Measurements from ENCODE around the gene GPR146.

Gene GPR146

GRCh38 chr7:1076184-1077072 is 32.1 kb downstream of the GPR146 start:
- DNase-seq (ENCODE audit: low read depth, low spot score): no peak

GRCh38 chr7:1078519-1078918 is 34.2 kb downstream of the GPR146 start:
- no peak for DNase-seq (ENCODE audit: low read depth, low spot score)

GRCh38 chr7:1078985-1079384 is 34.6 kb downstream of the GPR146 start:
- no peak for DNase-seq (ENCODE audit: low read depth, low spot score)

- DNase-seq (ENCODE audit: low read depth, low spot score): no peak
Measured at GRCh38 chr7:1079546-1079945, 35.2 kb downstream of the GPR146 start.

- DNase-seq (ENCODE audit: low read depth, low spot score): no peak
Measured at GRCh38 chr7:1080252-1080920, 36.0 kb downstream of the GPR146 start.

GRCh38 chr7:1080921-1081255 is 36.5 kb downstream of the GPR146 start:
- DNase-seq (ENCODE audit: low read depth, low spot score): no peak

- DNase-seq (ENCODE audit: low read depth, low spot score): no peak
Measured at GRCh38 chr7:1081336-1081735, 37.0 kb downstream of the GPR146 start.

- DNase-seq (ENCODE audit: low read depth, low spot score): no peak
Measured at GRCh38 chr7:1081931-1082401, 37.6 kb downstream of the GPR146 start.

GRCh38 chr7:1083729-1084657 is 39.6 kb downstream of the GPR146 start:
- DNase-seq (ENCODE audit: low read depth, low spot score): no peak

GRCh38 chr7:1085266-1085665 is 40.9 kb downstream of the GPR146 start:
- no peak for DNase-seq (ENCODE audit: low read depth, low spot score)

GRCh38 chr7:1085910-1086421 is 41.6 kb downstream of the GPR146 start:
- no peak for DNase-seq (ENCODE audit: low read depth, low spot score)

- no peak for DNase-seq (ENCODE audit: low read depth, low spot score)
Measured at GRCh38 chr7:1086588-1087464, 42.5 kb downstream of the GPR146 start.

- no peak for DNase-seq (ENCODE audit: low read depth, low spot score)
Measured at GRCh38 chr7:1087465-1087814, 43.1 kb downstream of the GPR146 start.

- DNase-seq (ENCODE audit: low read depth, low spot score): no peak
Measured at GRCh38 chr7:1087952-1088920, 43.9 kb downstream of the GPR146 start, which contains the start of gene GPER1. Gene GPER1 (plus strand): TSS chr7:1088113. CDS start chr7:1091729, 3,616 bp downstream.

GRCh38 chr7:1090236-1090635 is 45.9 kb downstream of the GPR146 start:
- DNase-seq (ENCODE audit: low read depth, low spot score): no peak

- DNase-seq (ENCODE audit: low read depth, low spot score): no peak
Measured at GRCh38 chr7:1090686-1091643, 46.6 kb downstream of the GPR146 start.

GRCh38 chr7:1091644-1092027 is 47.3 kb downstream of the GPR146 start:
- no peak for DNase-seq (ENCODE audit: low read depth, low spot score)

- DNase-seq (ENCODE audit: low read depth, low spot score): no peak
Measured at GRCh38 chr7:1092161-1092632, 47.9 kb downstream of the GPR146 start.

Measured in brain pericyte (primary cell).